LNCAP (cell line): ENCODE results near the gene CREB3.

Experiments used
- TF ChIP-seq, protein P1 (sequence below): fragments of 450-650 bp; IDR thresholded peaks from 2 replicates; pipeline ENCODE4 v1.5.1; 2017; ENCODE audit warnings: mild to moderate bottlenecking

Gene CREB3

DNA sequence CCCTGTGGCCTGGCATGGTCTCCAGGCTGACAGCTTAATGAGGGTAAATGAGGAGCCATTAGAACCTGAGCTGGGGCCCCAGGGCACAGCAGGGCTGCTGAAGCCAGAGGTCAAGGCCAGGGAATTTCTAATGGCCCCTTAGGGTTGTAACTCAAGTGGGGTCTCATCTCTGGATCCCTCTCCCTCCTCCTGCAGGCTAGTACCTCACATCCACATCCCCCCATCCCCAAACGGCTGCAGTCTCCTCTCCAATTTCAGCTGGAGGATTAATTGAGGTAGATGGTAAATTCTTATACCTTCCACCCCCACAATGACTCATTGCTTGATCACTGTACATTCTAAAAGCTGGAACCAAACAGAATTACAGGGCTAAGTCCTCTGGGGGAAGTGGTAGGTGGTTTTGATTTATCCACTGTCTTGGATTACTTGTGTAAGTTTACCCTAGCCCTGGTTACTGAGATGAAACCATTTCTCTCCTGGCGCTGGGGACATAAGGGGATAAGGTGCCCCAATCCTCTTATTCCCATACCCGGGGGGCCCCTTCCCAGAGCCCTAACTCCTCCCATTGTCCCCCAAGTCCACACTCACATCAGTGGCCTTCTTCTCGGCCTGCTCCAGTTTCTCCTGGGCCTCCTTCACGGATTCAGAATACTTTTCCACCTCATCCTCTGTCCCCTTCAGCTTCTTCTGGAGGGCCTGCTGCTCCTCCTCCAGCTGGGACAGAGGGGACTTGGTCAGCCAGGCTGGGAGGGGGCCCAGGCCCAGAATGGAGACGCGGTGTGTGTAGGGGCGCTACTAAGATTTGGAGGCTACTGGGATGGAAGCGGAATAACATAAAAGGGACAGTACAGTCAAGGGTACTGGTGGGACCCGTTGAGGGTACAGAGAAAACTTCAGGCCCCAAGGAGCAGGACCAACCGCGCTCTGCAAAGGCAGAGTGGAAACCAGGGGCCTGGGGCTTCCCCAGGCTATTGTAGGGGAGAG lies 43.6 kb upstream of the CREB3 start:
- TF ChIP-seq, protein P1, sequence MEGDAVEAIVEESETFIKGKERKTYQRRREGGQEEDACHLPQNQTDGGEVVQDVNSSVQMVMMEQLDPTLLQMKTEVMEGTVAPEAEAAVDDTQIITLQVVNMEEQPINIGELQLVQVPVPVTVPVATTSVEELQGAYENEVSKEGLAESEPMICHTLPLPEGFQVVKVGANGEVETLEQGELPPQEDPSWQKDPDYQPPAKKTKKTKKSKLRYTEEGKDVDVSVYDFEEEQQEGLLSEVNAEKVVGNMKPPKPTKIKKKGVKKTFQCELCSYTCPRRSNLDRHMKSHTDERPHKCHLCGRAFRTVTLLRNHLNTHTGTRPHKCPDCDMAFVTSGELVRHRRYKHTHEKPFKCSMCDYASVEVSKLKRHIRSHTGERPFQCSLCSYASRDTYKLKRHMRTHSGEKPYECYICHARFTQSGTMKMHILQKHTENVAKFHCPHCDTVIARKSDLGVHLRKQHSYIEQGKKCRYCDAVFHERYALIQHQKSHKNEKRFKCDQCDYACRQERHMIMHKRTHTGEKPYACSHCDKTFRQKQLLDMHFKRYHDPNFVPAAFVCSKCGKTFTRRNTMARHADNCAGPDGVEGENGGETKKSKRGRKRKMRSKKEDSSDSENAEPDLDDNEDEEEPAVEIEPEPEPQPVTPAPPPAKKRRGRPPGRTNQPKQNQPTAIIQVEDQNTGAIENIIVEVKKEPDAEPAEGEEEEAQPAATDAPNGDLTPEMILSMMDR: no peak

DNA sequence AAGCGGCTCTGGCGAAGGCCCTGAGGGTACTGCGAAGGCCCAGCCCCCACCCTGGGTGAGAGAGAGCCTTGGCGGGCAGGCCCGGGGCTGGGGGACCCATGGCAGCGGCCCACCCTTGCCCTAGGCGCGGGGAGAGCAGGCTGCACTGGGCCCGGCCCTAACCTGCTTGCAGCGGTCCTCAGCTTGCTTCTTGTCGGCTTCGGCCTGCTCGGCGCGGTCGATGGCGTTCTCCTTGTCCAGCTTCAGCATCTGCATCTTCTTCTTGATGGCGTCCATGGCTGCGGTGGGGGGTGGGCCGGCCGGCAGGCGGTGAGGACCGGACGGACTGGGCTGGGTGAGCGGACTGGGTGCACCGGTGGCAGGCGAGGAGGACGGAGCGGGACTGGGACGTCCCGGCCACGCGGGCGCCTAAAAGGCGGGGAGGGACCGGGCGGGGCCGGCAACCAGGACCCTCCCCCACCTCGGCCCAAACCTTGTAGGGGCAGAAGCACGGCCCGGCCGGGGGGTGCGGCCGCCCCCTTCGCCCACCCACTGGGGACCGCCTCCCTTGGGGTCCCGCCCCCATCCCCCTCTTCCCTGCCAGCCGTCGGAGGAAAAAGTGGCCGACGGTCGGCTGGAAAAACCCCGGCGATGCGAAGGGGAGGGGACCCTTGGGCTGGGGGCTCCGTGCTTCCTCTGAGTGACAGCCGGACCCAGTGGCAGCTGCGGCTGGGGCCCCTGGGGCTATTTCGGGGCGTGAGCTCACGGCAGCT lies 42.7 kb upstream of the CREB3 start, which contains the start of gene TPM2:
TPM2 (minus strand) TSS at position 384 of the 752 bp plus-strand sequence; CDS start at position 276, 108 bp downstream.
- TF ChIP-seq, protein P1: no peak

DNA sequence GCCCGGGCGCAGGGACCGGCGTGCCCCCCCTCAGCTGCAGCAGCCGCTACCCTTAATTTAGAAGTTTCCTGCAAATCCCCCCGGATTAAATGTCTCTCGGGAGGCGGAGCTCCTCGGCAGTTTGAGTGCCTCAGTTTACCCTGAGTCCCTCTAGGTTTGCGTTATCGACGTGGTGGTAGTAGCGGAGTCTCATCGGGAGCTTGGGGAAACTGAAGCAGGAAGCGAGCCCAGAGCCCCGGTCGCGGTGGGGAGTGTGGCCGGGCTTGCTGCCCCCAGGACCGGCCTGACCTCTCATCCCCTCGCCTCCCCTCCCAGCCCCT lies 42.2 kb upstream of the CREB3 start:
- TF ChIP-seq, protein P1: no peak

DNA sequence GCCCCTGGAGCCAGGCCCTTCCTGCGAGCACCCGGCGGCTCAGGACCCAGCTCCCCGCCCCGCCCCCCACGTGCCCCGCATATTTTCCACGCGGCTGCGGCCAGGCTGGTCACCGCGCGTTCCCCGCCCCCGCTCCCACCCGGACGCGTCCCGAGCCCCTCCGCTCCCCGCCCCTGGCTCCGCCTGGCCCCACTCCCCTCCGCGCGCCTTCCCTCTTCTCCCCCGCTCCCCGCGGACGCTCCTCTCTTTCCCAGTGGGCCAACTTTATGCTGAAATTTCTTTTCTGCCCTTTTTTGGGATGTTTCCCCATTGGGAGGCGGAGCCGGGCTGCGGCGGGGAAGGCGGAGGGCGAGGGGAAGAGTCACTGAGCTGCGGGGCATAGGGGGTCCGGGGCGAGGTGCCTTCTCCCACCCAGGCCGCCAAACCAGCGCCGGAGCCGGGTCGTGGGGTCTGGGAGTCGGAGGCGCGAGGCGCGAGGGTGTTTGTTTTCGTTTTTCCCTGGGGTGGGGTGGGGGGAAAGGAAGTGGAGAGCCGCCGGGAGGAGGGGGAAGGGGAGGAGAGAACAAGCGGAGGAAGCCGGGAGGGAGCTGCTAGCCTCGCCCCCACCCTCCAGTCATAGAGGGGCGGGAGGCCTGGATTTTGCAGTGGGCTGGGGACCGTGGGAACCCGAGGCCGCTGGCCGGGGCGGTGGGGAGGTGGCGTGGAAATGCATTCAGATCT lies 41.7 kb upstream of the CREB3 start:
- TF ChIP-seq, protein P1: no peak

DNA sequence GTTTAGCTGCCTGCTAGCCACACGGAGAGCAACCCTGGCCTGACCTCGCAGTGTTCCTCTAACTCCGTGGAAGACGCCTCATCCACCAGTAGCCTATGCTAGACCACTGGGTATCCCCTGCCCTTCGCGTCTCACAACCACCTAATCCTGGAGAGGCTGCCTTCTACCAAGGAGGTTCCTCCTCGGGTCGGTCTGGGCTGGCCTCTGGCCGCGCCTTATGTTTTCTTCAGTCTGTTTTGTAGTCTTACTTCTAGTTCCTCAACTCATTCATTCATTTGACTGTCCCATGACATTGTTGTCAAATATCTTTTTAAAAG lies 41.2 kb upstream of the CREB3 start:
- TF ChIP-seq, protein P1: no peak

DNA sequence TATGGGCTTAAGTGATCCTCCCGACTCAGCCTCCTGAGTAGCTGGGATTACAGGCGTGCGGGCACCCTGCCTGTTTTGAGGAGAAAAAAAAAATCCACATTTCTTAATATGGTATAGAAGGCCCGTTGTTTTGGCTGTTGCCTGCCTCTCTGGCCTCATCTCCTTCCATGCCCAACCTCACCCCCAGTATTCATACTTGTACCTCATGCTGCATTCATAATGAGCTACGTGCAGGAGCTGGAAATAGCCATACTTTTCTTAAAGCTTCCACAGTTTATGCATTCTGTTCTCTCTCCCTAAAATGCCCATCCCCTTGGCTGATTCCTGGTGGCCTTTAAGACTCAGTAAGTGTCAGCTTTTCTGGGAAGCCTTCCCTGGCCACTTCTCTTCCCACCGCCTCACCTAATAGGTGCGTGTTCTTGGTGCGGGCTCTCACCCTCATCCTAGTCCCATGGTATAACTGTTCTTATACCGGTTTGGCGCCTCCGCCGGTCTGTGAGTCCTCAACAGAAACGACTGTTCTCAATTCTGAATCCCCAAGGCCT lies 40.6 kb upstream of the CREB3 start:
- TF ChIP-seq, protein P1: no peak

DNA sequence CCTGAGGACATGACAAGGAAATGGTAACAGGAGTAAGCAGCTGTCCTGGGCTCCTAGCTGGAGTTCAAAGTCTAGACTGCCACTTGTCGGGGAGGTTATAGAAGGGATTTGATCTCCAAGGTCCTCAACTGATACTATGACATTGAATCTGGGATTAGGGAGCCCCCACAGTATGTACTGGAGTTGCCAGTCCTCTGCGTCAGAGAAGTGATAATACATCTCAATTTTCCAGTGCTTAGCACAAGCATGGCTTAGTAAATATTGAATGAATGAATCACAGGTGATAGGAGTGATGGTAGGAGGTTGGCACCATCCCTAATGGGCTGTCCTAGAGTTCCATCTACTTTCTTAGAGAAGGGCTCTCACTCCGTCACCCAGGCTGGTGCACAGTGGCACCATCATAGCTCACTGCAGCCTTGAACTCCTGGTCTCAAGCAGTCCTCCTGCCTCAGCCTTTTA lies 36.5 kb upstream of the CREB3 start:
- TF ChIP-seq, protein P1: no peak
